Fibroblast of the aortic adventitia (primary cell): ENCODE data around the gene SPATC1L. TPM values are rescaled to one million over a fixed set of nuclear protein-coding genes. Genes with fewer than 3 reads are reported as not detected.

ENCODE experiments used
- DNase-seq: peaks from one replicate; pipeline ENCODE4 v3.0.0-alpha.2; 2010; ENCODE audit warnings: low read depth
- H3K4me3 ChIP-seq: 2 replicates; pipeline ENCODE4 v1.5.1; 2011; ENCODE audit warnings: low read depth, mild to moderate bottlenecking, control low read depth, low read length, moderate library complexity
- CTCF ChIP-seq: IDR thresholded peaks from 2 replicates; pipeline ENCODE4 v1.5.1; 2011; ENCODE audit warnings: mild to moderate bottlenecking, low read length, control low read depth, inconsistent platforms; ENCODE audit not compliant: insufficient read depth
- total RNA-seq: library from RNA; depleted of rRNA; stranded (reverse); fragments of >200 nt; gene quantifications from 2 replicates; pipeline ENCODE4 v1.2.3, GENCODE V29; 2012; ENCODE audit warnings: low replicate concordance

The SPATC1L gene
- total RNA-seq = 6.1 and 9.4 TPM in 2 replicates

GRCh38 chr21:46183910-46184624, at the start of gene SPATC1L:
Gene SPATC1L, minus strand, starts transcription at chr21:46184459. Its CDS starts 1,643 bp downstream, at chr21:46182816.
- no peak for TF ChIP-seq CTCF
- DNase-seq = peak; percentile 91

GRCh38 chr21:46229923-46230260, 45.6 kb upstream of the SPATC1L start:
- no peak for TF ChIP-seq CTCF
- no peak for DNase-seq
- peak overlapping the region; percentile 78 for H3K4me3 ChIP-seq

More at GRCh38 chr21:46183910-46184624, at the start of gene SPATC1L:
- peak within 1 kb of the TSS; percentile 89 for H3K4me3 ChIP-seq

GRCh38 chr21:46229133-46229922, 45.1 kb upstream of the SPATC1L start:
- no peak for DNase-seq
- peak; percentile 65 for TF ChIP-seq CTCF
- H3K4me3 ChIP-seq = peak overlapping the region; percentile 78

- H3K4me3 ChIP-seq = peak within 1 kb of the TSS; percentile 92
- peak; percentile 98 for DNase-seq
- TF ChIP-seq CTCF = no peak
Observed at GRCh38 chr21:46228345-46229051, 44.2 kb upstream of the SPATC1L start, which contains the start of gene LSS. Gene LSS, minus strand, starts transcription at chr21:46228774. Its CDS starts 29 bp downstream, at chr21:46228745.

GRCh38 chr21:46227811-46228344, 43.6 kb upstream of the SPATC1L start:
- peak overlapping the region; percentile 92 for H3K4me3 ChIP-seq
- DNase-seq = peak; percentile 14
- TF ChIP-seq CTCF = no peak

- DNase-seq = peak; percentile 89
- no peak for TF ChIP-seq CTCF
- H3K4me3 ChIP-seq = peak overlapping the region; percentile 92
Observed at GRCh38 chr21:46226920-46227599, 42.8 kb upstream of the SPATC1L start.
